ENCODE results near the gene PTPRU.

The PTPRU gene

DNA sequence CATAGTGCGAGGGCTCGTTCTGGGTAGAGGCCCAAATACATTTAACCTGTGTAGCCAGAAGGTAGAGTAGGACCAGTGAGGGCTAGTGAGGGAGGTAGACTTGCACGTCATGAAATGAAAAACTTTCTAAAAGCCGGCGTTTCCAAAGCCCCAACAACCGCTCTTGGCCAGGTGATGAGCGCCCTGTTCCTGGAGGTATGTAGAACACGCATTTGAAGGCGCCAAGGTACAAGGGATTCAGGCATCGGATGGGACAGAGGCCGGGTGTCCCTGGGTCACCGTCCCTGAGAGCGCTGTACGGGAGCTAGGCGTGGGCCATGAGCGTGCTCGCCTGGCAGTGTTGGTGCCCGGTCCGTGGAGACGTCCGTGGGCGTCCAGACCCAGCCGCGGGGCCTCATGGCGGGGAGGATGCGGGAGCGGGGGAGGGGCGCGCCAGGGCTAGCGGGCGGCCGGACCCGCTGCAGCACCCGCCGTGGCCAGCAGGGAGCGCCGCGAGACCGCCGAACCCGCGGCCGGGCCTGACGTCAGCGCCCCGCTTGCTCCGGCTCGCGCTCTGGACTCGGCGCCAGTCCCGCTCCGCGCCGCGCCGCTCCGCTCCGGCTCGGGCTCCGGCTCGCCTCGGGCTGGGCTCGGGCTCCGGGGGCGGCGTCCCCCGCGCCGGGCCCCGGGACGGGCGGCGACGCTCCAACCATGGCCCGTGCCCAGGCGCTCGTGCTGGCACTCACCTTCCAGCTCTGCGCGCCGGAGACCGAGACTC, at the start of gene PTPRU:
Gene PTPRU (plus strand): TSS at position 568 of the 757 bp plus-strand sequence. CDS start 123 bp downstream, at position 691.
- Histone ChIP-seq H3K4me1 (ENCODE audit: insufficient read depth, low read length) (peaks cover 21% of the 10 kb centered on the region), H3K4me3 (ENCODE audit: low read length) (peak within 1 kb of the TSS; percentile 79), H3K27ac (ENCODE audit: low read length) (no peak within 1 kb of the TSS), H3K36me3 (ENCODE audit: insufficient read depth, low read depth, low read length) (no peaks in the 10 kb centered on the region), H3K27me3 (ENCODE audit: insufficient read depth, low read length) (peaks cover 67% of the 10 kb centered on the region), H3K9me3 (ENCODE audit: insufficient read depth, low read depth, low read length) (no peaks in the 10 kb centered on the region), H3K9ac (ENCODE audit: low read depth, low read length) (peak within 1 kb of the TSS; percentile 64; the same call in 1 of the 2 replicates)

- Histone ChIP-seq H3K9ac (ENCODE audit: low read depth, low read length) (peak overlapping the region; percentile 27; the same call in 1 of the 2 replicates), H3K4me1 (ENCODE audit: insufficient read depth, low read length) (peaks cover 11% of the 10 kb centered on the region), H3K27ac (ENCODE audit: low read length) (peak overlapping the region; percentile 43), H3K9me3 (ENCODE audit: insufficient read depth, low read depth, low read length) (no peaks in the 10 kb centered on the region), H3K4me3 (ENCODE audit: low read length) (peak overlapping the region; percentile 27; the same call in 1 of the 2 replicates), H3K27me3 (ENCODE audit: insufficient read depth, low read length) (no peaks in the 10 kb centered on the region), H3K36me3 (ENCODE audit: insufficient read depth, low read depth, low read length) (no peaks in the 10 kb centered on the region)
These were observed 49.6 kb upstream of the PTPRU start for GRCh38 chr1:29186707-29187106.

DNA sequence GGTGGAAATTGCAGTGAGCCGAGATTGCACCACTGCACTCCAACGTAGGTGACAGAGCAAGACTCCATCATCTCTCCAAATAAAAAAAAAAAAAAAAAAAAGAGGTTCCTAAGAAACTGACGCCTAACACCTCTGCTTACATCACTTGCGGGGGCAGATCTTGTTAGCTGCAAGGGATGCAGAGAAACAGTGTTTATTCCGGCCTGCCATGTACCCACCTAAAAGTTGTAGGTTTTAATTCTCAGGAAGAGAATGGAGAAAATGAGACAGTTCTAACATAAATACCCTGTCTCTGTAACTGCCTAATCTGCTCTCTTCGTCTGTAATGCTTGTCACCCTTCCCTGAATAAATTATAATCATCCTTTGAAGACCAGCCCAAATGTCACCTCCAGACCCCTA, 45.6 kb upstream of the PTPRU start:
- Histone ChIP-seq H3K36me3 (ENCODE audit: insufficient read depth, low read depth, low read length) (peaks cover 15% of the 10 kb centered on the region; the same call in 1 of the 2 replicates), H3K27ac (ENCODE audit: low read length) (no peak overlapping the region), H3K4me3 (ENCODE audit: low read length) (no peak overlapping the region), H3K9me3 (ENCODE audit: insufficient read depth, low read depth, low read length) (no peaks in the 10 kb centered on the region), H3K27me3 (ENCODE audit: insufficient read depth, low read length) (no peaks in the 10 kb centered on the region), H3K4me1 (ENCODE audit: insufficient read depth, low read length) (peaks cover 11% of the 10 kb centered on the region), H3K9ac (ENCODE audit: low read depth, low read length) (no peak overlapping the region)

GRCh38 chr1:29193879-29194455, 42.4 kb upstream of the PTPRU start:
- Histone ChIP-seq H3K9me3 (ENCODE audit: insufficient read depth, low read depth, low read length) (no peaks in the 10 kb centered on the region), H3K27ac (ENCODE audit: low read length) (no peak overlapping the region), H3K4me1 (ENCODE audit: insufficient read depth, low read length) (peaks cover 2% of the 10 kb centered on the region; the same call in 1 of the 2 replicates), H3K4me3 (ENCODE audit: low read length) (no peak overlapping the region), H3K9ac (ENCODE audit: low read depth, low read length) (no peak overlapping the region), H3K27me3 (ENCODE audit: insufficient read depth, low read length) (no peaks in the 10 kb centered on the region), H3K36me3 (ENCODE audit: insufficient read depth, low read depth, low read length) (peaks cover 22% of the 10 kb centered on the region; the same call in 1 of the 2 replicates)

DNA sequence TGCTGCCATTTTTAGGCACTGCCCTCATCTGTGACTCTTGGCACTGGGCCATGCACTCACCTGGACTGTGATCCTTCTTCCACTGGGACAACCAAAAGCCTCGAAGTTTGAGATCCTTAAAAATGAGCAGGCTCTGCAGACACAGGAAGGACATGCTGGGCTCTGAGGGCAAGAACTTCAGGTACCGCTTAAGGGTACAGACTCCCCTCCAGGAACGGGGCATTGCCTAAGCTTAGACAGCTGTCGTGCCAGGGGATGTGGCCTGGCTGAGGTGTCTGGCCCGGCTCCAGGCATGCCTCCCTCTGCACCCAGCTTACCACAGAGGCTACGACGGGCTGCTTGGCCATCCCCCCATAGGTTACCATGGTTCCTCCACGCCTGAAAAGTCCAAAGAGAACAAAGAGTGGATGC, 40.4 kb upstream of the PTPRU start:
- H3K36me3 ChIP-seq (ENCODE audit: insufficient read depth, low read depth, low read length): peaks cover 36% of the 10 kb centered on the region
- no peaks in the 10 kb centered on the region for H3K27me3 ChIP-seq (ENCODE audit: insufficient read depth, low read length)
- H3K4me1 ChIP-seq (ENCODE audit: insufficient read depth, low read length): no peaks in the 10 kb centered on the region
- H3K9ac ChIP-seq (ENCODE audit: low read depth, low read length): no peak overlapping the region
- H3K4me3 ChIP-seq (ENCODE audit: low read length): no peak overlapping the region
- H3K27ac ChIP-seq (ENCODE audit: low read length): no peak overlapping the region
- no peaks in the 10 kb centered on the region for H3K9me3 ChIP-seq (ENCODE audit: insufficient read depth, low read depth, low read length)

DNA sequence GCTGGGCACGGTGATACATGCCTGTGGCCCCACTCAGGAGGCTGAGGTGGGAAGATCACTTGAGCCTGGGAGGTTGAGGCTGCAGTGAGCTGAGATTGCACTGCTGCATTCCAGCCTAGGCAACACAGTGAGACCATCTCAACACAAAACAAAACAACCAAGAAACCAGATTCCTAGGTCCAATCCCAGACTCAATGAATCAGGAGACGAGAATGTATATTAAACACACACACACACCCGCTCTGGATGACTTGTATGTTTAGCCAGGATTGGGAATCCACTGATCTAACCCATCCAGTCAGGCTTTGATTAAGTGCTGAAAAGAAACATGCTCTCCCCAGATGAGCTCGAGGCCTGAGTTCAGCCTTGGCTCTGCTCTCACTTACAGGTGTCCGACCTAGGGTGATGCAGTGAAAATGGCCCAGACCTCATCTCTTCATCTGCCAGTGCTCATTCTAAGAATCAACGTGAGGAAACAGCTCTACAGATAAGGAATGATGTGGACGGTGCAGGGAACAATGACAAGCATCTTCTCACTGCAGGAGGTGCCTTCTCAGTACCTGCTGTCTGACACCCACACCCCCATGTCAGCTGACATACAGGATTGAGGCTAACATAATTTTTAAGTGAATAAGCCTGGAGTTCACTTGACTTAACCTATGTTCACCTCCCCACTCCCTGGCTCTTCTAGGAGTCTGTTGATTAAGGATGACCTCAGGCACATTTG, 39.3 kb upstream of the PTPRU start:
- no peak overlapping the region for H3K27ac ChIP-seq (ENCODE audit: low read length)
- no peak overlapping the region for H3K9ac ChIP-seq (ENCODE audit: low read depth, low read length)
- H3K9me3 ChIP-seq (ENCODE audit: insufficient read depth, low read depth, low read length): no peaks in the 10 kb centered on the region
- H3K27me3 ChIP-seq (ENCODE audit: insufficient read depth, low read length): no peaks in the 10 kb centered on the region
- no peak overlapping the region for H3K4me3 ChIP-seq (ENCODE audit: low read length)
- H3K36me3 ChIP-seq (ENCODE audit: insufficient read depth, low read depth, low read length): peaks cover 47% of the 10 kb centered on the region
- peaks cover under 1% of the 10 kb centered on the region; the same call in 1 of the 2 replicates for H3K4me1 ChIP-seq (ENCODE audit: insufficient read depth, low read length)

GRCh38 chr1:29197590-29197924, 38.8 kb upstream of the PTPRU start:
- Histone ChIP-seq H3K9me3 (ENCODE audit: insufficient read depth, low read depth, low read length) (no peaks in the 10 kb centered on the region), H3K9ac (ENCODE audit: low read depth, low read length) (no peak overlapping the region), H3K4me3 (ENCODE audit: low read length) (no peak overlapping the region), H3K4me1 (ENCODE audit: insufficient read depth, low read length) (peaks cover 6% of the 10 kb centered on the region; the same call in 1 of the 2 replicates), H3K27ac (ENCODE audit: low read length) (no peak overlapping the region), H3K27me3 (ENCODE audit: insufficient read depth, low read length) (no peaks in the 10 kb centered on the region), H3K36me3 (ENCODE audit: insufficient read depth, low read depth, low read length) (peaks cover 52% of the 10 kb centered on the region)

DNA sequence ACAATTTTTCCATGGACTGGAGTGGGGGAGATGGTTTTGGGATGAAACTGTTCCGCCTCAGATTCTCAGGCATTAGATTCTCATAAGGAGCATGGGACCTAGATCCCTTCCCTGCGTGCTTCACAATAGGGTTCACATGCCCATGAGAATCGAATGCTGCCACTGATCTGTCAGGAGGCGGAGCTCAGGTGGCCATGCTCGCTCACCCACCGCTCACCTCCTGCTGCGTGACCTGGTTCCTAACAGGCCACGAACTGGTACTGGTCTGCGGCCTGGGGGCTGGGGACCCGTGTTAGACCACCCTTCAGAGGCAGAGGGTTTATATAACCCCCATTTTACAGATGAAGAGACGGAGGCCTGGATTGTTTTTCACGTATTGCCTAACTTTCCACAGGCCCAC, 38.3 kb upstream of the PTPRU start:
- no peak overlapping the region for H3K27ac ChIP-seq (ENCODE audit: low read length)
- no peaks in the 10 kb centered on the region for H3K27me3 ChIP-seq (ENCODE audit: insufficient read depth, low read length)
- peaks cover 7% of the 10 kb centered on the region; the same call in 1 of the 2 replicates for H3K4me1 ChIP-seq (ENCODE audit: insufficient read depth, low read length)
- H3K9ac ChIP-seq (ENCODE audit: low read depth, low read length): no peak overlapping the region
- no peaks in the 10 kb centered on the region for H3K9me3 ChIP-seq (ENCODE audit: insufficient read depth, low read depth, low read length)
- no peak overlapping the region for H3K4me3 ChIP-seq (ENCODE audit: low read length)
- peaks cover 51% of the 10 kb centered on the region for H3K36me3 ChIP-seq (ENCODE audit: insufficient read depth, low read depth, low read length)

DNA sequence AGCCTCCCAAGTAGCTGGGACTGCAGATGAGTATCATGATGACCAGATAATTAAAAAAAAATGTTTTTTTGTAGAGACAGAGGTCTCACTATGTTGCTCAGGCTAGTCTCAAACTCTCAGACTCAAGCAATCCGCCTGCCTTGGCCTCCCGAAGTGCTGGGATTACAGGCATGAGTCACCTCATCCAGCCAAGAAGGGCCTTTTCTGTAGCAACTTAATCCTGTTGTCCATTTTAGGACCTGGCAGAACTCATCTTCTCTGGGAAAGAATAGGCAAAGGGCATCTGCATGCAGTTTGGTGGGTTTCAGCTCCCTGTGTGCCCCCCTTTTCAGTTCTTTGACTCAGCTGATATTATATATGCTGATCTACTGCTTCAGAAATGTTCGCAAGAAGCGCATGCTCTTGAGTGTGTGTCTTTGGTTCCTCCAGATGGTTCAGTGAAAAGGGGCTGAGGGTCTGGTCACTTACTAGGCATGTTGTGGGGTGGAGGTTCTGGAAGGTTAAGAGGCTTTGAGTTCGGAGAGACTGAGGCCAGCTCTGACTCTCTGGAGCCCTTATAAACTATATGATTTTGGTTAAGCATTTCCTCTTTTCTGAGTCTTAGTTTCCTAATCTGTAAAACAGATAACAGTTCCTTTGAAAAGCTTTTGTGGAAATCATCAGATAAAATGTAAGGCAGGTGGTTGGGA, 35.3 kb upstream of the PTPRU start:
- Histone ChIP-seq H3K4me3 (ENCODE audit: low read length) (no peak overlapping the region), H3K27me3 (ENCODE audit: insufficient read depth, low read length) (no peaks in the 10 kb centered on the region), H3K27ac (ENCODE audit: low read length) (no peak overlapping the region), H3K9ac (ENCODE audit: low read depth, low read length) (no peak overlapping the region), H3K9me3 (ENCODE audit: insufficient read depth, low read depth, low read length) (no peaks in the 10 kb centered on the region), H3K36me3 (ENCODE audit: insufficient read depth, low read depth, low read length) (peaks cover 44% of the 10 kb centered on the region), H3K4me1 (ENCODE audit: insufficient read depth, low read length) (peaks cover 7% of the 10 kb centered on the region; the same call in 1 of the 2 replicates)

- Histone ChIP-seq H3K4me3 (ENCODE audit: low read length) (no peak overlapping the region), H3K4me1 (ENCODE audit: insufficient read depth, low read length) (peaks cover 7% of the 10 kb centered on the region; the same call in 1 of the 2 replicates), H3K9ac (ENCODE audit: low read depth, low read length) (no peak overlapping the region), H3K27me3 (ENCODE audit: insufficient read depth, low read length) (no peaks in the 10 kb centered on the region), H3K9me3 (ENCODE audit: insufficient read depth, low read depth, low read length) (no peaks in the 10 kb centered on the region), H3K36me3 (ENCODE audit: insufficient read depth, low read depth, low read length) (peaks cover 50% of the 10 kb centered on the region), H3K27ac (ENCODE audit: low read length) (no peak overlapping the region)
These were observed 34.7 kb upstream of the PTPRU start for GRCh38 chr1:29201595-29202051.

DNA sequence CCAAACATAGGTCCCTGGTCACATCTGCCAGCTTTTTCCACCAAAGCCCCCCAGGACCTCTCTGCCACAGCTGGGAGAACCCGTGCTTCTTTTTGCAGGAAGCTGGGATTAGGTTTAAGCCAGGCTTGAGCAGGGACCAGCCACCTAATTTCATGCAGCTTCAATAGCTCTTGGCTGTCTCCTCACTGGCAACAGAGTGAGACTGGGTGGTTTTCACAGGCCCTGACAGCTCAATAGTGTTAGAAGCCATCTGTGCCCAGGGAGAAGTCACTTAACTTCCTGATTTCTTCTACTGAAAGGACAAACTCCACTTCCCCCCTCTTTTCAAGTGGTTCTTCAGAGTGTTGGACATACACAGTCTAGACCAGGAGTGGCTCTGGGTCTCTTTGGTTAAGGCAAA, 34.3 kb upstream of the PTPRU start:
- peaks cover 52% of the 10 kb centered on the region for H3K36me3 ChIP-seq (ENCODE audit: insufficient read depth, low read depth, low read length)
- no peak overlapping the region for H3K4me3 ChIP-seq (ENCODE audit: low read length)
- no peak overlapping the region for H3K27ac ChIP-seq (ENCODE audit: low read length)
- peaks cover 7% of the 10 kb centered on the region; the same call in 1 of the 2 replicates for H3K4me1 ChIP-seq (ENCODE audit: insufficient read depth, low read length)
- no peaks in the 10 kb centered on the region for H3K27me3 ChIP-seq (ENCODE audit: insufficient read depth, low read length)
- H3K9ac ChIP-seq (ENCODE audit: low read depth, low read length): no peak overlapping the region
- H3K9me3 ChIP-seq (ENCODE audit: insufficient read depth, low read depth, low read length): no peaks in the 10 kb centered on the region
